ENCODE data around the gene RTN4R. TPM values are rescaled to one million over a fixed set of nuclear protein-coding genes. Genes with fewer than 3 reads are reported as not detected.

The RTN4R gene
- total RNA-seq, 1 donor = under 0.01 TPM

DNA sequence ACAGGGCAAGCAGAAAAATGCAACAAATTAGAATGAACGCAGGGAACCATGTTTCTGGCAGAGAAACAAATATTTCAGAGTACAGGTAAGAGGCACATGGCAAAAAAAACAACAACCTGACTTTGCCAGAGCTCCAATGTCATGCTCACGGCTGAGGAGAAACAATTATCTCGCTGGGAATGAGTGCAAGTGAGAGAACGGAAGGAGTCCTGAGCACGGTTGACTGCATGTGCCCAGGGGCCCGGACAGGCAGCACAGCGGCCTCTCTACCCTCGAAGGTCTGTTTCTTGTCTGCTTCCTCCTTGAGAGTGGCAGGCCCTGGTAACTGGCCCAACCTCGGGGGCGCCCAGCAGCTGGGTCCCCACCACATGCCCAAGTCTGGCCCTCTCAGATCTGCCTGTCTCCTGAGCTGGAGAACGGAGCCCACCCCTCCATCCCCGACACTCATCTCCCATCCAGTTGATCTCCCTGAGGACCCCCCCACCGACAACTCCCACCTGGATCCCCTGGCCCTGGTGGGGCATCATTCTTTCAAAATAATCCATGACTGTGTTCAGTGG, 24.6 kb upstream of the RTN4R start:
- no peaks in the 10 kb centered on the region for H4K20me1 ChIP-seq (ENCODE audit: insufficient read depth, low read length)
- DNase-seq (ENCODE audit: insufficient read length, low spot score, missing footprints) = no peak
- H3K36me3 ChIP-seq (ENCODE audit: insufficient read depth, low read length) = no peaks in the 10 kb centered on the region
- no peak overlapping the region for H2AFZ ChIP-seq (ENCODE audit: low read length)
- no peak overlapping the region for H3K4me2 ChIP-seq (ENCODE audit: insufficient read depth, low read length)
- H3K27me3 ChIP-seq (ENCODE audit: insufficient read depth, low read length) = peaks cover 26% of the 10 kb centered on the region
- no peaks in the 10 kb centered on the region for H3K9me3 ChIP-seq (ENCODE audit: low read depth, low read length)
- TF ChIP-seq, protein P1, sequence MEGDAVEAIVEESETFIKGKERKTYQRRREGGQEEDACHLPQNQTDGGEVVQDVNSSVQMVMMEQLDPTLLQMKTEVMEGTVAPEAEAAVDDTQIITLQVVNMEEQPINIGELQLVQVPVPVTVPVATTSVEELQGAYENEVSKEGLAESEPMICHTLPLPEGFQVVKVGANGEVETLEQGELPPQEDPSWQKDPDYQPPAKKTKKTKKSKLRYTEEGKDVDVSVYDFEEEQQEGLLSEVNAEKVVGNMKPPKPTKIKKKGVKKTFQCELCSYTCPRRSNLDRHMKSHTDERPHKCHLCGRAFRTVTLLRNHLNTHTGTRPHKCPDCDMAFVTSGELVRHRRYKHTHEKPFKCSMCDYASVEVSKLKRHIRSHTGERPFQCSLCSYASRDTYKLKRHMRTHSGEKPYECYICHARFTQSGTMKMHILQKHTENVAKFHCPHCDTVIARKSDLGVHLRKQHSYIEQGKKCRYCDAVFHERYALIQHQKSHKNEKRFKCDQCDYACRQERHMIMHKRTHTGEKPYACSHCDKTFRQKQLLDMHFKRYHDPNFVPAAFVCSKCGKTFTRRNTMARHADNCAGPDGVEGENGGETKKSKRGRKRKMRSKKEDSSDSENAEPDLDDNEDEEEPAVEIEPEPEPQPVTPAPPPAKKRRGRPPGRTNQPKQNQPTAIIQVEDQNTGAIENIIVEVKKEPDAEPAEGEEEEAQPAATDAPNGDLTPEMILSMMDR (IDR thresholded peaks at IDR 0.05; ENCODE audit: extremely low read depth, low read depth, low read length) = no peak
- no peaks in the 10 kb centered on the region for H3K4me1 ChIP-seq (ENCODE audit: insufficient read depth, low read length)
- no peak overlapping the region for H3K4me3 ChIP-seq (ENCODE audit: insufficient read depth, low read length)
- H3K27ac ChIP-seq (ENCODE audit: low read depth, low read length) = no peak overlapping the region
- H3K79me2 ChIP-seq (ENCODE audit: insufficient read depth, low read length) = no peaks in the 10 kb centered on the region

DNA sequence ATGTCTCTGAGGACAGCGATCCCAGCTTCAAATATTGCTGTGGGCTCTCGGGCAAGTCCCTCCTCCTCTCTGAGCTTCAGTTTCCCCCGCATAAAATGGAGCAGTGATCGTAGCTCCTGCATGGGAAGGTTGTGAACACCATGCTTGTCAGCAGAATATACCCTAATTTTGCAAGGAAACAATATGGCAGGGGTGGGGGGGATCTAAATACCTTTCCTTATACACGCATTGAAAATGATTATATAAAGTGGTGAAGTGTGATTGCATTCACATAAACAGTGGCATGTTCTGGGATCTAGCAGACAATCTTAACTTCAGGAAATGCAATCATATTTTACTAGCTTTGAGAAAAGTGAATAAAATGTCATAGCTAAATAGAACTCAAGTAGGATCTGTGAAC, 24.0 kb upstream of the RTN4R start:
- H3K4me1 ChIP-seq (ENCODE audit: insufficient read depth, low read length) = no peaks in the 10 kb centered on the region
- H3K27me3 ChIP-seq (ENCODE audit: insufficient read depth, low read length) = peaks cover 19% of the 10 kb centered on the region
- no peak for DNase-seq (ENCODE audit: insufficient read length, low spot score, missing footprints)
- no peak overlapping the region for H3K4me3 ChIP-seq (ENCODE audit: insufficient read depth, low read length)
- H2AFZ ChIP-seq (ENCODE audit: low read length) = no peak overlapping the region
- no peak overlapping the region for H3K4me2 ChIP-seq (ENCODE audit: insufficient read depth, low read length)
- H3K27ac ChIP-seq (ENCODE audit: low read depth, low read length) = no peak overlapping the region
- TF ChIP-seq, protein P1 (IDR thresholded peaks at IDR 0.05; ENCODE audit: extremely low read depth, low read depth, low read length) = no peak
- H4K20me1 ChIP-seq (ENCODE audit: insufficient read depth, low read length) = no peaks in the 10 kb centered on the region
- H3K36me3 ChIP-seq (ENCODE audit: insufficient read depth, low read length) = no peaks in the 10 kb centered on the region
- no peaks in the 10 kb centered on the region for H3K79me2 ChIP-seq (ENCODE audit: insufficient read depth, low read length)
- no peaks in the 10 kb centered on the region for H3K9me3 ChIP-seq (ENCODE audit: low read depth, low read length)

DNA sequence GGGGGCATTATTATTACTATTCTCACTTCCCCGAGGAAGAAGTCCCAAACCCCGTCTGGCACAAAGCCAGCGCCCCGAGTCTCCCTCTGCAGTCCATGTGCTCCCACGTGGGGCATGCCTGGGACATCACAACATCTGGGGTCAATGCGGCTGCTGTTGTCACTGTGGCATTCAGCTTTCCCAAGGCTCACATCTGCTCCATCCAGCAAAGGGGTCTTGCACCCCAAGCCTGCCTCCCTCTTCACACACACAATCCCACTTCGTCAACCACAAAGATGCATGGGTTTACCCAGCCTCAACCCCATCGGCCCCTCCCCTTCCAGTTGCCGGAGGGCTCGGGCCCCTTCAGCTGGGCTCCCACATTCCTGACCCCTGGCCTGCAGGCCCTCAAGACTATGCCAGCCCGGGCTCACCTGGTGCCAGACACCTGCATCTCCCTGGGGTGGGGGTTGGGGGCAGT, 23.5 kb upstream of the RTN4R start:
- Histone ChIP-seq H3K9me3 (ENCODE audit: low read depth, low read length) (no peaks in the 10 kb centered on the region), H3K4me3 (ENCODE audit: insufficient read depth, low read length) (no peak overlapping the region), H2AFZ (ENCODE audit: low read length) (no peak overlapping the region), H3K36me3 (ENCODE audit: insufficient read depth, low read length) (no peaks in the 10 kb centered on the region), H3K4me1 (ENCODE audit: insufficient read depth, low read length) (no peaks in the 10 kb centered on the region), H3K79me2 (ENCODE audit: insufficient read depth, low read length) (no peaks in the 10 kb centered on the region), H3K4me2 (ENCODE audit: insufficient read depth, low read length) (no peak overlapping the region), H3K27ac (ENCODE audit: low read depth, low read length) (no peak overlapping the region), H3K27me3 (ENCODE audit: insufficient read depth, low read length) (peaks cover 17% of the 10 kb centered on the region), H4K20me1 (ENCODE audit: insufficient read depth, low read length) (no peaks in the 10 kb centered on the region)
- TF ChIP-seq, protein P1 (IDR thresholded peaks at IDR 0.05; ENCODE audit: extremely low read depth, low read depth, low read length) = no peak
- no peak for DNase-seq (ENCODE audit: insufficient read length, low spot score, missing footprints)

DNA sequence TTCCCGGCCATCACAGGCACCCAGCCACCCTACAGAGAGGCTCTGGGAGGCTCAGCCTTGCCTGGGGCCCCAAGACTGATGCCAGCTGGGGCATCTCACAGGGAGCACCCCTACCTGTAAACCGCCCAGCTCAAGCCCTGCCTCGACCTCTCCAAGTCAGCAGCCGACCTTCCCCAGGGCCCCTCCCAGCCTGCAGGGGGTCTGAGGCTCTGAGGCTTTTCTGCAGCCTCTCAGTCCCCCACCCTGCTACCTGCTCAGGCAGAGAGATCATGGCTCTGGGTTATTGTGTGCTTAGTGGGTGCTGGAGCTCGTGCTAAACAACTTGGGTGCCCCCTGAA, 23.1 kb upstream of the RTN4R start:
- no peak overlapping the region for H3K4me3 ChIP-seq (ENCODE audit: insufficient read depth, low read length)
- no peaks in the 10 kb centered on the region for H3K9me3 ChIP-seq (ENCODE audit: low read depth, low read length)
- no peaks in the 10 kb centered on the region for H4K20me1 ChIP-seq (ENCODE audit: insufficient read depth, low read length)
- H2AFZ ChIP-seq (ENCODE audit: low read length) = no peak overlapping the region
- no peaks in the 10 kb centered on the region for H3K79me2 ChIP-seq (ENCODE audit: insufficient read depth, low read length)
- DNase-seq (ENCODE audit: insufficient read length, low spot score, missing footprints) = no peak
- no peaks in the 10 kb centered on the region for H3K4me1 ChIP-seq (ENCODE audit: insufficient read depth, low read length)
- no peaks in the 10 kb centered on the region for H3K36me3 ChIP-seq (ENCODE audit: insufficient read depth, low read length)
- H3K27ac ChIP-seq (ENCODE audit: low read depth, low read length) = no peak overlapping the region
- no peak overlapping the region for H3K4me2 ChIP-seq (ENCODE audit: insufficient read depth, low read length)
- H3K27me3 ChIP-seq (ENCODE audit: insufficient read depth, low read length) = peaks cover 17% of the 10 kb centered on the region
- TF ChIP-seq, protein P1 (IDR thresholded peaks at IDR 0.05; ENCODE audit: extremely low read depth, low read depth, low read length) = no peak

Measured in osteoblast (primary cell).